Caki2 (cell line): ENCODE results near the gene LEPROT. TPM values are rescaled to one million over a fixed set of nuclear protein-coding genes. Genes with fewer than 3 reads are reported as not detected.
"Not testable (repeated sequence)": the region's sequence is repeated elsewhere in the genome, so short reads cannot be mapped to it uniquely, and the experiment has no call there.

Experiments
- DNase-seq: peaks from one replicate; pipeline ENCODE4 v3.0.0-alpha.2; 2015; ENCODE audit warnings: low read depth
- in situ Hi-C: cut with HindIII; loops from 2 replicates; pipeline ENCODE4 v1.10.0; 2016; ENCODE audit warnings: low sequenced_read_pairs, low pct_unique_long_range_greater_than_20kb, mixed read lengths
- total RNA-seq: library from RNA; depleted of rRNA; stranded (reverse); fragments of >200 nt; shearing (Covaris generic); gene quantifications from 2 replicates; pipeline ENCODE4 v1.2.3, GENCODE V29; 2014; ENCODE audit warnings: low replicate concordance; rRNA removed

Gene LEPROT
- 65.3 and 125 TPM in 2 replicates for total RNA-seq

GRCh38 chr1:65420590-65421350, at the start of gene LEPROT, which contains the start of gene LEPR:
TSS of gene LEPROT (plus strand) at chr1:65420668. CDS start at chr1:65420725, 57 bp downstream.
TSS of gene LEPR (plus strand) at chr1:65420668. CDS start at chr1:65565566, 144,898 bp downstream.
- no peak for DNase-seq
- in situ Hi-C loops = no loop called here

GRCh38 chr1:65371544-65371943, 48.9 kb upstream of the LEPROT start:
- in situ Hi-C loops = no loop called here
- no peak for DNase-seq

- in situ Hi-C loops = no loop called here
- peak; percentile 34 for DNase-seq
These were observed 47.9 kb upstream of the LEPROT start for GRCh38 chr1:65372557-65372956.

GRCh38 chr1:65377496-65378246, 42.8 kb upstream of the LEPROT start:
- in situ Hi-C loops = no loop called here
- no peak for DNase-seq

GRCh38 chr1:65378247-65378946, 42.1 kb upstream of the LEPROT start:
- DNase-seq = no peak
- in situ Hi-C loops = no loop called here

GRCh38 chr1:65384426-65384825, 36.0 kb upstream of the LEPROT start:
- in situ Hi-C loops, DNase-seq: not testable (repeated sequence)

GRCh38 chr1:65386439-65386838, 34.0 kb upstream of the LEPROT start:
- no peak for DNase-seq

GRCh38 chr1:65387821-65388220, 32.6 kb upstream of the LEPROT start:
- in situ Hi-C loops = no loop called here
- peak; percentile 10 for DNase-seq

More at GRCh38 chr1:65386439-65386838, 34.0 kb upstream of the LEPROT start:
- in situ Hi-C loops = no loop called here

GRCh38 chr1:65388908-65389695, 31.4 kb upstream of the LEPROT start:
- DNase-seq = no peak
- in situ Hi-C loops = no loop called here

GRCh38 chr1:65392497-65392896, 28.0 kb upstream of the LEPROT start:
- no peak for DNase-seq
- in situ Hi-C loops = no loop called here

- in situ Hi-C loops = no loop called here
- DNase-seq = no peak
These were observed 27.1 kb upstream of the LEPROT start for GRCh38 chr1:65393347-65393746.

GRCh38 chr1:65393928-65394327, 26.5 kb upstream of the LEPROT start:
- in situ Hi-C loops = no loop called here
- no peak for DNase-seq

- peak; percentile 38 for DNase-seq
- in situ Hi-C loops = no loop called here
These were observed 24.4 kb upstream of the LEPROT start for GRCh38 chr1:65395887-65396612.

GRCh38 chr1:65398083-65398482, 22.4 kb upstream of the LEPROT start:
- DNase-seq = no peak
- in situ Hi-C loops = no loop called here

GRCh38 chr1:65399003-65399402, 21.5 kb upstream of the LEPROT start:
- DNase-seq = no peak
- in situ Hi-C loops = no loop called here

- in situ Hi-C loops = no loop called here
- no peak for DNase-seq
These were observed 18.9 kb upstream of the LEPROT start for GRCh38 chr1:65401612-65402011.

- in situ Hi-C loops = no loop called here
- DNase-seq = no peak
These were observed 15.5 kb upstream of the LEPROT start for GRCh38 chr1:65404941-65405340.
